SK-N-SH treated with all-trans-retinoic acid at 6 μM for 48 hours (cell line): ENCODE data around the gene PLCB4.

Experiments used
- ARNTL ChIP-seq: fragments of 450-650 bp; formaldehyde crosslinking; IDR thresholded peaks from 2 replicates; pipeline ENCODE4 v1.5.0; 2020; ENCODE audit warnings: low read depth, mild to moderate bottlenecking, moderate library complexity, borderline replicate concordance
- CSRNP3 ChIP-seq: fragments of 250-450 bp; sonication (Bioruptor Pico); IDR thresholded peaks from 2 replicates; pipeline ENCODE4 v1.5.1; 2021; ENCODE audit warnings: mild to moderate bottlenecking, moderate library complexity
- POU6F1 ChIP-seq: fragments of 250-450 bp; sonication (Bioruptor Pico); IDR thresholded peaks from 2 replicates; pipeline ENCODE4 v1.8.0; 2021; ENCODE audit warnings: low read depth, mild to moderate bottlenecking, moderate library complexity, borderline replicate concordance
- ZNF565 ChIP-seq: fragments of 450-650 bp; formaldehyde crosslinking; conservative IDR thresholded peaks from 2 replicates; pipeline ENCODE4 v1.5.0; 2020; ENCODE audit warnings: low read depth, mild to moderate bottlenecking, moderate library complexity

- TF ChIP-seq POU6F1 (CRISPR knock-in tag) (no peak), ARNTL (CRISPR knock-in tag) (no peak), CSRNP3 (CRISPR knock-in tag) (no peak), ZNF565 (CRISPR knock-in tag) (no peak)
Observed at GRCh38 chr20:9453201-9453600, 384.3 kb downstream of the PLCB4 start.
